ENCODE data around the gene EFHC1.

The EFHC1 gene

GRCh38 chr6:52560462-52560861, 140.3 kb downstream of the EFHC1 start:
- DNase-seq = no peak

DNA sequence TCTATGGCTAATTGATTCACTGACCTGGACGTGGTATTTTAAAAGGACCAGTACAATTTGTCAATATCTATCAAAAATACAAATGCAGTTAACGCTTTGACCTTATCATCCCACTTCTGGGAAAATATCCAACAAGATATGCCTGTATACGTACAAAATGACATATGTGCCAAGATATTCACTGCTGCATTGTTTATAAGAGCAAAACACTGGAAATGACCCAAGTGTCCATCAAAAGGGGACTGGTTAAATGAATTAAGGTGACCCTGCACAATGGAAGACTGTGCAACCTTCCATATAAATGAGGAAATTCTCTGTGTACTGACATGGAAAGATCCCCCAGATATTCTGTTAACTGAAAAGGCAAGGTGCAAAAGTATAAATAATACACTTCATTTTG, 142.8 kb downstream of the EFHC1 start:
- DNase-seq = no peak

DNA sequence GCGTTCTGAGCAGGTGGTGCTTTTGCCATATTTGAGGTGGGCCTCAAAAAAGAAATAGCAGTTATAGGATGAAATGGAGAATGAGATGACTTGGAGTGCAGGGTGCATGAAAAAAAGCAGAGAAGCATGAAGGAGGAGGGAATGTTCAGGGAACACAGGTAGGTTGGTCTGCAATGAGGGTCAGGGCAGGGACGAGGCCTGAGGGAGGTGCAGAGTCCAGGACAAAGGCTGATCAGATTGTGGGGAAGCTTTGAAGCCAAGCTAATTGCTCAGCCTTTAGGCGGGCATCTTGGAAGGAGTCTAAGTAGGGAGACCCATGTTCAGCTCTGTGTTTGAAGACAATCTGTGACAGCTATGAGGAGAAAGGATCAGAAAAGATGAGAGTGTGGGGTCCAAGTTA, 144.7 kb downstream of the EFHC1 start:
- DNase-seq = no peak

DNA sequence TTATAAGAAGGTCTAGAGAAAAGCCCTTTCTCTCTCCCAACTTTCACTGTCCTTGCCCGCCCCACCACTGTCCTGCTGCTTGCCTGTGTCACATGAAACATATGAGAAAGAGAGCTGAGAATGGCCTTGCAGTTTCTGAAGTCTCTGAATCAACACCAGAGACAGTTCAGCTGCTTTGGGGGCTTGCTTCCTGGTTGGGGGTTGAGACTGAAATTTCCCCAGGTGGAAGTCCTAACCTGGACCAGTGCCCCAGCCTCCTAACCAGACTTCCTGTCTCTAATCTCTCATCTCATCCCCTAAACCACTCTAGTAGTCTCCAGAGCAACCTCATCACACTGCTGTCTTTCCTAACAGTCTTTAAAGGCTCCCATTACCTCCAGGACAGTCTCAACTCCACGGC, 146.1 kb downstream of the EFHC1 start:
- DNase-seq = no peak

GRCh38 chr6:52566853-52567279, 146.7 kb downstream of the EFHC1 start:
- no peak for DNase-seq

DNA sequence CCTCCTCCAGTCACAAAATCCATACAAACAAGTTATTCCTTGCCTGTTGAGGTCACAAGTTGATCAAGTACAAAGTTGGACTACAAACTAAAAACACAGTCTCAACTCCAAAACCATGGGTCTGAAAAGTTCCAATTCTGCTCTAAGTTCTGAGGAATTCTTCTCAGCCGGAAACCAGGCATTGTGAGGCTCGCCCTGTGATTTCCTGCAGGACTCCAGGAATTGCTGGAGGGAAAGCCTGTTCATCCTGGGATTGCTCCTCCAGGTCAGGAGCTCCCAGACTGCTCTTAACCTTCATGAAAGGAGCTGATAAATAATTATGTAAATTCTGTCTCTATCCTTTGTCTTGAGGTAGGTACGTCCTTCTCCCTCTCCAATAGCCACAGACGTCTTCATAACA, 148.2 kb downstream of the EFHC1 start:
- DNase-seq = no peak

DNA sequence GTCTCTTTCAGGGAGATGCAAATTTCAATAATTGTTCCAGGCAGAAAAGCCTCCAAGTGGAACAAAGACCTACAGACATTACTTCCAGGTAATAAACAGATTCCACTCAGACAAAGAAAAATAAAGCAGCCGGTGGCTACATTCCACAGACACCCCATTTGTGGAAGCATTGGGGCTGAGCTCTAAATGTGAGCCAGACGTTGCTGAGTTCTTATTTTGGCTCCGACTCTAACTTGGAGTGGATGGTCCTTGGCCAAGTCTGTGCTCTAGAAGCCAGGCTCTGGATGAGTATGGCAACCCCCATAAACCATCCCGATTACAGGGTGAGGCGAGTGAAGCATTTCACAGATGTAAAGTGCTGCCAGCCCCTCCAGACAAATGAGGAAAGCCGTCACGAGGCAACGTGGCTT, 150.2 kb downstream of the EFHC1 start:
- DNase-seq = no peak

GRCh38 chr6:52571099-52571755, 151.1 kb downstream of the EFHC1 start:
- no peak for DNase-seq

- no peak for DNase-seq
Observed at GRCh38 chr6:52572536-52572935, 152.4 kb downstream of the EFHC1 start.

- no peak for DNase-seq
Observed at GRCh38 chr6:52573295-52573694, 153.2 kb downstream of the EFHC1 start.

Measured in SHP77 (cell line).